Measurements from ENCODE around the gene KRTAP5-5. TPM values are rescaled to one million over a fixed set of nuclear protein-coding genes. Genes with fewer than 3 reads are reported as not detected.
A peak's percentile ranks its signal among the peaks of the same experiment; 100 is the strongest.

Gene KRTAP5-5
- total RNA-seq, 4 donors from 2014 or later: not detected

DNA sequence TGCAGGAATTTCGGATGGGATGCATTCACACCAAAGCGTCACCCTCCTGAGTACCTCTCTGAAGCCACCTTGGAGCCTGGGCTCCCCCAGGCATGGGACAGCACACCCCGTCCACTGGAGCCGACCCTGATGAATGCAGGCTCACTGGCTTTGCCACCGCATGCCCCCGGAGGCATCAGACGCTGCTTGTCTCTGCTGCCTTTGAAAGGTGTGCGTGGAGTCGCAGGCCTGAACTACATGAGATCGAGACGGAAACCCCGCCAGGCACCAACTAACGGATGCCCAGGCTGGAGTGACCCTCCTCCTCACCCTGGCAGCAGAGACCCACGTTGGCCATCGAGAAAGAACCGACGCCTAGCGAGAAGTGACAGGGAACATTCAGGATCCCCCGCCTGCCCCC is 22.5 kb downstream of the KRTAP5-5 start:
- ATAC-seq (ENCODE audit: low FRiP score) (no peak), DNase-seq (ENCODE audit: low spot score) (no peak)
- TF ChIP-seq, protein P1, sequence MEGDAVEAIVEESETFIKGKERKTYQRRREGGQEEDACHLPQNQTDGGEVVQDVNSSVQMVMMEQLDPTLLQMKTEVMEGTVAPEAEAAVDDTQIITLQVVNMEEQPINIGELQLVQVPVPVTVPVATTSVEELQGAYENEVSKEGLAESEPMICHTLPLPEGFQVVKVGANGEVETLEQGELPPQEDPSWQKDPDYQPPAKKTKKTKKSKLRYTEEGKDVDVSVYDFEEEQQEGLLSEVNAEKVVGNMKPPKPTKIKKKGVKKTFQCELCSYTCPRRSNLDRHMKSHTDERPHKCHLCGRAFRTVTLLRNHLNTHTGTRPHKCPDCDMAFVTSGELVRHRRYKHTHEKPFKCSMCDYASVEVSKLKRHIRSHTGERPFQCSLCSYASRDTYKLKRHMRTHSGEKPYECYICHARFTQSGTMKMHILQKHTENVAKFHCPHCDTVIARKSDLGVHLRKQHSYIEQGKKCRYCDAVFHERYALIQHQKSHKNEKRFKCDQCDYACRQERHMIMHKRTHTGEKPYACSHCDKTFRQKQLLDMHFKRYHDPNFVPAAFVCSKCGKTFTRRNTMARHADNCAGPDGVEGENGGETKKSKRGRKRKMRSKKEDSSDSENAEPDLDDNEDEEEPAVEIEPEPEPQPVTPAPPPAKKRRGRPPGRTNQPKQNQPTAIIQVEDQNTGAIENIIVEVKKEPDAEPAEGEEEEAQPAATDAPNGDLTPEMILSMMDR (IDR thresholded peaks at IDR 0.05): no peak

DNA sequence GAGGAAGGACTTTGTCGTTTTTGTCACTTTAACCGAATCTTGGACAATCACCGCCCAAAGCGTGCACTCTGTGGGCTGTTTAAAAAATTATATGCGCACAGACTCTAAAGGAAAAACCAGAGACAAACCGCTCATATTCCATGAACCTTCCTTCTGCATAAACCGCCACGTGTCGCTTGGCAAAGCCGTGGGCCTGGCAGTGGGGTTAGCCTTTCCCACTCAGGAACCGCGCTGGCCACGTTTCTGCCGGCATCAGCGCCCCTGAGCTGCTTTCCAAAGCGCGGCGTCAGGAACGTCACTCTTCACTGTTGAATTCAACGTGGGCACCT is 22.8 kb downstream of the KRTAP5-5 start:
- ATAC-seq (ENCODE audit: low FRiP score) (no peak), DNase-seq (ENCODE audit: low spot score) (no peak)
- TF ChIP-seq, protein P1 (IDR thresholded peaks at IDR 0.05): no peak

DNA sequence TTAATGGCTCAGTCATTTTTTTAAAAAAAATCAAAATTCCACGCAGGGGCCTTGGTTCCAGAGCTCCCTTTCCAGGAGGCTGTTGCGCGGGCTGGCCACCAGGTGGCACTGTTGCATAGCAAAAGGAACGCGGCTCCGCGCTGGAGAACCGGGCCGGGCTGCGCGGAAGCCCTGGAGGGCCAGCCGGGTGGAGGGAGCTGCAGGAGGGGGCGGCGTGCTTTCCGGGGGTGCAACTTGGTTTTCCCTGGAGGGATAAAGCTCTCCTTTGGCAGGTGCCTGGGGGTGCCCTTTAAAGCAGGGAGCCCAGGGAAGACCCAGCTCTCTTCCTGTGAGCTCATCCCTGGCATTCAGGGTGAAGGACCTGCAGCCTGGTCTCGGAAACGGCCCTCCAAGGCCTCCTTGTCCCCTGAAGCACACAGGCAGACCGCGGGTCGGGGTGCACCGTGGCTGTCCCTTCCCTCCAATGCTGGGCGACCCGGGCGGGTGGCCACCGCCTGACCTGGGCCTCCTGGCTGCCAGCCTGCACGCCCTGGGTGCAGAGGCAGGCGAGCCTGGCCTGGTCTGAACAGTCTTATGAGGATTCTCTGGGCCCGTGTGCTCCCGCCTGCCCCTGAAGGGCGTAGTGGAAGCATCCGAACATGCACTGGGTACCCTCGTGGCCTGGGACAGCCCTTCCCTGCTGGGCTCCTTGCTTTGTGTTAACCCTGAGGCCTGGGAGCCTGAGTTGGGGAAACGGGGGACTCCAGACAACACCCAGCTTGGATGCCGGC is 23.4 kb downstream of the KRTAP5-5 start:
- DNase-seq (ENCODE audit: low spot score) (peak; percentile 64), ATAC-seq (ENCODE audit: low FRiP score) (peak; percentile 63)
- TF ChIP-seq, protein P1 (IDR thresholded peaks at IDR 0.05): peak in 2 of 3 donors; percentile 37 to 81

DNA sequence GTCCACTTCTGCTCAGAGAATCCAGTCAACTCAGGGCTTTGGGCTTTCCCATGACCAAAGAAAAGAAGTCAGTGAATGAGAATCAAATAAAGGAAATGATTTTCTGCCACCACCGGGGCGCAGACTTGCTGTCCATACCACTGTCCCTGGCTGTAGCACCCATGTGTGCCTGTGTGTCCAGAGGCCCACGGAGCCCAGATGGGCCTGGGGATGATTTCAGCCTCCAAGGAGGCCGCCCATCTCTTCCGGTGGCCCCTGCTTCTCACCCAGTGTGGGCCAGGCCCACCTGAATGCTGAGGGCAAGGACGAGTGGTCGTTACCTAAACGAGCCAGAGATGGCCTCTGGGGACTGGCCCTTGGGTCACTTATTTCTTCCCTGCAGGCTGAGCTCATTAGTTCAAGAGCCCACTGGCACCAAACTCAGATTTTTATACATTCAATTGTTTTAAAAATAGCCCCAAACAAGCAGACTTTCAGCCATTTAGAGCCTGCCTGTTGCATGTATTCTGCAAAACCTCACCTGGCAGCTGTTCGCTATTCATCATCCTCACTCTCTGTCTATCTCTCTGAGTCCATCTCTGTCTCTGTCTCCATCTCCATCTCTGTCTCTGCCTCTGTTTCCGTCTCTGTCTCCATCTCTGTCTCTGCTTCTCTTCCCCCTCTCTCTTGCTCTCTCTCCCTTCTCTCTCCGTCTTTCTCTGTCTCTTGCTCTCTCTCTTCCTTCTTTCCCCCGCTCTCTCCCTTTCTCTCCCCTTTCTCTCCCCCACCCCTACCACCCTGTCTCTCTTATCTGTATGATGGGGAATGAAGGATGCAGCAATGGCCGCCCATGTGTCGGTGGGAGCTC is 24.2 kb downstream of the KRTAP5-5 start:
- DNase-seq (ENCODE audit: low spot score): no peak
- ATAC-seq (ENCODE audit: low FRiP score): no peak

DNA sequence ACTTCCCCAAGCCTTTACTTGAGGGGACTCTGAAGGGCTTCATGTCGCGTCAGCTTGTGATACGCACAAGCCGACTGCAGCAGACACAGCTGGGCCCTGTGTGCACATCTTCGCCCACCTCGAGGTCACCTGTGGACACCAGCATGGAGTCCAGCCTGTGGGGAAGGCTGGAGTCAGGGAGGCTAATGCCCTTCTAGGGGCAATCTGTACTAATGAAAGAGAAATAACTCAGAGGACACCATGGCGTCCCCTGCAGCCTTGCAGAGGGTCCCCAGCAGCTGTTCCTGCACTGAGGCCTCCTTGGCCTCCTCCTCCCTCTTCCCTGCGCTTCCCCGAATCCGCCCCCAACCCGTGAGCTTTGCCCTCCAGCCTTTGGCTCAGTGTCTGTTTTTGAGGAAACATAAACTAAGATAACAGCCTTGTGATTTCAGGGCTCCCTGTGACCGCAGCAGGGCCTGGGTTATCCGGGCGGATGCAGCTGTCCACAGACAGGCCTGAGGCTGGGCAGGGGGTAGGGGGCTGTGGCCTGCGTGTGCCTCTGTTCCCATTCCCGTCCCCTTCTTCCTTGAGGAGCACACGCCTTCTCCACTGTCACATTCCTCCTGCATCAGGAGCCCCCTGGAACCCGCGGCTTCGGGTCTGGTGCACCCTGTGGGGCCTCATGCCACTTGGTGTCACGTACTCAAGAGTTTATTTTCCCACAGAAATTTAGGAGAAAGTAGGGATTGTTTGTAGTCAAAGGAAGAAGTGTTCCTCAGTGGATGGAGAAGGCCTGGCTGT is 25.0 kb downstream of the KRTAP5-5 start:
- DNase-seq (ENCODE audit: low spot score): no peak
- ATAC-seq (ENCODE audit: low FRiP score): no peak
- TF ChIP-seq, protein P1 (IDR thresholded peaks at IDR 0.05): no peak

More for the DNA sequence above, 24.2 kb downstream of the KRTAP5-5 start:
- TF ChIP-seq, protein P1 (IDR thresholded peaks at IDR 0.05): no peak

DNA sequence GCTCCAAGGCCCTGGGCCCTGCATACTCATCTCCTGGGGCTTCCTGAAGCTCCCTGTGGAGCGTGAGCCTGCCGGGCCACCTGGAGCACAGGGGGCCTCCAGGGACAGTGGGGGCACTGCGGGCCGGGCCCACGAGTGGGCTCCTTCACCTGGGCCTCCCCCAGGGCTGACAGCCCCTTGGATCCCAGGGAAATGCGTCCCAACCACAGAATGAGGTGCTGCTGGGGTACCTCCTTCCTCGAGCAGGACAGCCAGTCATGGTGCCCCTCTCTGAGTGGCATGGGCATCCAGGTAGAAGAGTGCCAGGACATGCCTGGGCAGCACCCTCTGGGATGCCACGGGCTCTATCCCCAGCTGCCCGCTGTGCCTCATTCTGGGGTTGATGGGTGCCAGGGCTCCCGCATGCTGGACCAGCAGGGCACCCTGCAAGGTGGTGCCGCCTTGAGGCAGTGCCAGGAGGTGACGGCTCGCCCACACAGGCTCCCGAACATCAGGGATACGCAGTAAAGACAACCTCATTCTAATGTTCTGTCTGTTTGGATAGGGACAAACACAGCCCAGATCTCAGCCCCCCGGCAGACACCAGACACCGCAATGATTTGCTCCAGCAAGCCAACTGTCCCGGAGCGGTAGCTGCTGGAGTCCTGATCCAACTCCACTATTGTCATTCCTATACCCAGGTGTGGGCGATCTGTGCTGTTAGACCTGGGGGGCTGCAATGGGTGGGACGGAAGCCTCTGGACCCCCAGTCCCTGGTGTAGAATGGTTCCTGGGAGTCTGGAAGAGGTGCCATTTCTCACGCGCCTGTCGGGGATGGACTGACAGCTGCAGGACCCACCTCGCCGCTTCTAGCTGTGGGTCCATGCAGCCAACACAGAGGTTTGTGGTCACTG is 25.8 kb downstream of the KRTAP5-5 start:
- no peak for DNase-seq (ENCODE audit: low spot score)
- no peak for ATAC-seq (ENCODE audit: low FRiP score)
- TF ChIP-seq, protein P1 (IDR thresholded peaks at IDR 0.05): no peak
